Activated CD4-positive, alpha-beta memory T cell treated with anti-CD3 and anti-CD28 coated beads, Interleukin-2, amount 10 ng/mL, durations not matched to agents 7 days and 5 days (primary cell): ENCODE data around the gene IFIH1. TPM values are rescaled to one million over a fixed set of nuclear protein-coding genes. Genes with fewer than 3 reads are reported as not detected.

ENCODE experiments used
- CTCF ChIA-PET: fragments of 350-600 bp; sonication (Branson Sonifier 250); formaldehyde crosslinking; loops from one replicate; lab custom pipeline; 2021; ENCODE audit warnings: antibody characterized with exemption, inconsistent platforms; lab: Charles Lee
- POLR2A ChIA-PET: fragments of 350-600 bp; sonication (Branson Sonifier 250); formaldehyde crosslinking; loops from one replicate; lab custom pipeline; 2021; ENCODE audit warnings: antibody characterized with exemption; lab: Charles Lee
- DNase-seq: peaks from one replicate; pipeline ENCODE4 v3.0.0-alpha.2; 2020
- H3K27ac Mint-ChIP-seq: one replicate; pipeline ENCODE4 v1.8.0; 2021; ENCODE audit warnings: mild to moderate bottlenecking, mixed read lengths
- H3K27me3 Mint-ChIP-seq: one replicate; pipeline ENCODE4 v1.8.0; 2021; ENCODE audit warnings: mixed read lengths
- H3K36me3 Mint-ChIP-seq: one replicate; pipeline ENCODE4 v1.8.0; 2021; ENCODE audit warnings: low read depth, mixed read lengths
- H3K4me1 Mint-ChIP-seq: one replicate; pipeline ENCODE4 v1.8.0; 2021; ENCODE audit warnings: mixed read lengths
- H3K4me3 Mint-ChIP-seq: one replicate; pipeline ENCODE4 v1.8.0; 2021; ENCODE audit warnings: mild to moderate bottlenecking, mixed read lengths
- H3K9me3 Mint-ChIP-seq: one replicate; pipeline ENCODE4 v1.8.0; 2021; ENCODE audit warnings: mixed read lengths
- total RNA-seq, 2 experiments: library from RNA; stranded (reverse); gene quantifications; one replicate each; pipeline ENCODE4 v1.2.3, GENCODE V29; 2021

The IFIH1 gene
- total RNA-seq, 2 experiments from 2014 or later: 63.9 to 66.9 TPM

- Mint-ChIP-seq H3K4me1 (no peaks in the 10 kb centered on the region), H3K4me3 (no peak overlapping the region), H3K27me3 (peaks cover 23% of the 10 kb centered on the region), H3K27ac (no peak overlapping the region), H3K36me3 (no peaks in the 10 kb centered on the region), H3K9me3 (no peaks in the 10 kb centered on the region)
- CTCF ChIA-PET: interaction anchor here (1.7 kb wide), 1 partner anchor 24 kb away, joined by 3 read pairs; no protein-coding TSS in a partner anchor
- no peak for DNase-seq
- POLR2A ChIA-PET: no interaction called here
Measured at GRCh38 chr2:162245781-162246180, 72.7 kb downstream of the IFIH1 start.

GRCh38 chr2:162245061-162245460, 73.4 kb downstream of the IFIH1 start:
- no peaks in the 10 kb centered on the region for H3K4me1 Mint-ChIP-seq
- no peak overlapping the region for H3K4me3 Mint-ChIP-seq
- no peak for DNase-seq
- POLR2A ChIA-PET: no interaction called here
- no peaks in the 10 kb centered on the region for H3K9me3 Mint-ChIP-seq
- peaks cover 28% of the 10 kb centered on the region for H3K27me3 Mint-ChIP-seq
- H3K36me3 Mint-ChIP-seq: no peaks in the 10 kb centered on the region
- no peak overlapping the region for H3K27ac Mint-ChIP-seq
- CTCF ChIA-PET: interaction anchor here (1.7 kb wide), 1 partner anchor 24 kb away, joined by 3 read pairs; no protein-coding TSS in a partner anchor

- Mint-ChIP-seq H3K9me3 (no peaks in the 10 kb centered on the region), H3K36me3 (no peaks in the 10 kb centered on the region), H3K27ac (no peak overlapping the region), H3K4me3 (no peak overlapping the region), H3K27me3 (peaks cover 31% of the 10 kb centered on the region), H3K4me1 (no peaks in the 10 kb centered on the region)
- ChIA-PET CTCF (no interaction called here), POLR2A (no interaction called here)
- DNase-seq: no peak
Measured at GRCh38 chr2:162244541-162245031, 73.9 kb downstream of the IFIH1 start.

GRCh38 chr2:162243715-162244114, 74.8 kb downstream of the IFIH1 start:
- Mint-ChIP-seq H3K4me1 (no peaks in the 10 kb centered on the region), H3K27ac (no peak overlapping the region), H3K4me3 (no peak overlapping the region), H3K9me3 (no peaks in the 10 kb centered on the region), H3K27me3 (peaks cover 30% of the 10 kb centered on the region), H3K36me3 (no peaks in the 10 kb centered on the region)
- DNase-seq: no peak
- ChIA-PET POLR2A (no interaction called here), CTCF (interaction anchor here (3.0 kb wide), 1 partner anchor 23 kb away, joined by 16 read pairs; no protein-coding TSS in a partner anchor)

- DNase-seq: no peak
- no peak within 1 kb of the TSS for H3K27ac Mint-ChIP-seq
- ChIA-PET POLR2A (no interaction called here), CTCF (interaction anchor here (3.0 kb wide), 1 partner anchor 22 kb away, joined by 16 read pairs; no protein-coding TSS in a partner anchor)
- no peaks in the 10 kb centered on the region for H3K4me1 Mint-ChIP-seq
- peaks cover 30% of the 10 kb centered on the region for H3K27me3 Mint-ChIP-seq
- no peaks in the 10 kb centered on the region for H3K9me3 Mint-ChIP-seq
- H3K36me3 Mint-ChIP-seq: no peaks in the 10 kb centered on the region
- no peak within 1 kb of the TSS for H3K4me3 Mint-ChIP-seq
Measured at GRCh38 chr2:162243294-162243693, 75.2 kb downstream of the IFIH1 start, which contains the start of gene FAP. Gene FAP (minus strand): TSS chr2:162243445. CDS start chr2:162243327, 118 bp downstream.

GRCh38 chr2:162242586-162243280, 75.8 kb downstream of the IFIH1 start:
- Mint-ChIP-seq H3K27ac (no peak overlapping the region), H3K4me1 (no peaks in the 10 kb centered on the region), H3K4me3 (no peak overlapping the region), H3K9me3 (no peaks in the 10 kb centered on the region), H3K36me3 (no peaks in the 10 kb centered on the region), H3K27me3 (peaks cover 27% of the 10 kb centered on the region)
- CTCF ChIA-PET: interaction anchor here (0.7 to 3.0 kb wide), 2 partner anchors 19 to 22 kb away, joined by 3 to 16 read pairs; no protein-coding TSS in a partner anchor
- no peak for DNase-seq
- POLR2A ChIA-PET: no interaction called here

- DNase-seq: no peak
- Mint-ChIP-seq H3K36me3 (no peaks in the 10 kb centered on the region), H3K9me3 (no peaks in the 10 kb centered on the region), H3K27me3 (peaks cover 26% of the 10 kb centered on the region), H3K4me3 (no peak overlapping the region), H3K27ac (no peak overlapping the region), H3K4me1 (no peaks in the 10 kb centered on the region)
- ChIA-PET POLR2A (no interaction called here), CTCF (interaction anchor here (0.9 to 3.0 kb wide), 2 partner anchors 21 to 57 kb away, joined by 4 to 16 read pairs; no protein-coding TSS in a partner anchor)
Measured at GRCh38 chr2:162241571-162241970, 76.9 kb downstream of the IFIH1 start.

- H3K9me3 Mint-ChIP-seq: no peaks in the 10 kb centered on the region
- POLR2A ChIA-PET: no interaction called here
- DNase-seq: no peak
- no peak overlapping the region for H3K27ac Mint-ChIP-seq
- CTCF ChIA-PET: interaction anchor here (2.5 kb wide), 1 partner anchor 13 kb away, joined by 22 read pairs; no protein-coding TSS in a partner anchor
- H3K4me1 Mint-ChIP-seq: no peaks in the 10 kb centered on the region
- H3K36me3 Mint-ChIP-seq: no peaks in the 10 kb centered on the region
- peaks cover 20% of the 10 kb centered on the region for H3K27me3 Mint-ChIP-seq
- H3K4me3 Mint-ChIP-seq: no peak overlapping the region
Measured at GRCh38 chr2:162234620-162235462, 83.6 kb downstream of the IFIH1 start.

GRCh38 chr2:162233197-162233596, 85.3 kb downstream of the IFIH1 start:
- H3K27ac Mint-ChIP-seq: no peak overlapping the region
- CTCF ChIA-PET: interaction anchor here (0.6 to 2.5 kb wide), 2 partner anchors 12 to 64 kb away, joined by 3 to 22 read pairs; no protein-coding TSS in a partner anchor
- POLR2A ChIA-PET: no interaction called here

GRCh38 chr2:162232671-162233070, 85.8 kb downstream of the IFIH1 start:
- Mint-ChIP-seq H3K27me3 (peaks cover 16% of the 10 kb centered on the region), H3K27ac (no peak overlapping the region), H3K9me3 (no peaks in the 10 kb centered on the region), H3K4me3 (no peak overlapping the region), H3K4me1 (no peaks in the 10 kb centered on the region), H3K36me3 (no peaks in the 10 kb centered on the region)
- ChIA-PET POLR2A (no interaction called here), CTCF (interaction anchor here (1.1 to 2.5 kb wide), 2 partner anchors 11 to 65 kb away, joined by 5 to 22 read pairs; no protein-coding TSS in a partner anchor)
- no peak for DNase-seq

More at GRCh38 chr2:162233197-162233596, 85.3 kb downstream of the IFIH1 start:
- Mint-ChIP-seq H3K4me1 (no peaks in the 10 kb centered on the region), H3K4me3 (no peak overlapping the region), H3K36me3 (no peaks in the 10 kb centered on the region), H3K9me3 (no peaks in the 10 kb centered on the region), H3K27me3 (peaks cover 14% of the 10 kb centered on the region)
- DNase-seq: no peak

- POLR2A ChIA-PET: no interaction called here
- no peak overlapping the region for H3K4me3 Mint-ChIP-seq
- H3K9me3 Mint-ChIP-seq: no peaks in the 10 kb centered on the region
Measured at GRCh38 chr2:162232027-162232426, 86.5 kb downstream of the IFIH1 start.

GRCh38 chr2:162230761-162231160, 87.7 kb downstream of the IFIH1 start:
- peaks cover 24% of the 10 kb centered on the region for H3K27me3 Mint-ChIP-seq
- no peak overlapping the region for H3K4me3 Mint-ChIP-seq
- POLR2A ChIA-PET: no interaction called here
- CTCF ChIA-PET: interaction anchor here (1.0 to 2.1 kb wide), 2 partner anchors 9 to 10 kb away, joined by 5 to 20 read pairs; no protein-coding TSS in a partner anchor
- no peaks in the 10 kb centered on the region for H3K4me1 Mint-ChIP-seq
- H3K27ac Mint-ChIP-seq: no peak overlapping the region
- H3K36me3 Mint-ChIP-seq: no peaks in the 10 kb centered on the region
- H3K9me3 Mint-ChIP-seq: no peaks in the 10 kb centered on the region
- DNase-seq: no peak

More at GRCh38 chr2:162232027-162232426, 86.5 kb downstream of the IFIH1 start:
- no peak for DNase-seq
- CTCF ChIA-PET: interaction anchor here (1.0 to 2.5 kb wide), 3 partner anchors 10 to 66 kb away, joined by 5 to 22 read pairs (median 5); no protein-coding TSS in a partner anchor
- no peak overlapping the region for H3K27ac Mint-ChIP-seq
- peaks cover 20% of the 10 kb centered on the region for H3K27me3 Mint-ChIP-seq
- no peaks in the 10 kb centered on the region for H3K36me3 Mint-ChIP-seq
- no peaks in the 10 kb centered on the region for H3K4me1 Mint-ChIP-seq
